ENCODE measurements around the gene DNAJC13. TPM values are rescaled to one million over a fixed set of nuclear protein-coding genes. Genes with fewer than 3 reads are reported as not detected.

The DNAJC13 gene
- total RNA-seq, 2 donors from 2014 or later, result 25.0 to 46.2 TPM

DNA sequence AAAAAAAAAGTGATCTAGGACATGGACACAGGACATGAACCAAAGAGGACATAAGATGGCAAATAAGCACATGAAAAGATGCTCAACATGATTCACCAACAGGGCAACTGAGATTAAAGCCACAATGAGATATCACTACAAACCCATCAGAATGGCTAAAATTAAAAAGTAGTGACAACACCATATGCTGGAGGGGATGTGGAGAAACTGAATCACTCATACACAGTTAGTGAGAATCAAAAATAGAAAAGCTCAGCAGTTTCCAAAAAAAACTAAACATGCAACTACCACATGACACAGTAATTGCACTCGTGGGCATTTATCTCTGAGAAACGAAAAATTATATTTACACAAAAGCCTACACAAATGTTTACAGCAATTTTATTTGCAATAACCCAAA is 151.9 kb downstream of the DNAJC13 start:
- Histone ChIP-seq H3K27me3 (replicated peaks; ENCODE audit: insufficient read depth) (no peaks in the 10 kb centered on the region), H3K36me3 (no peaks in the 10 kb centered on the region), H3K4me1 (replicated peaks) (no peaks in the 10 kb centered on the region), H3K27ac (no peak overlapping the region), H3K4me3 (no peak overlapping the region), H3K9me3 (no peaks in the 10 kb centered on the region)
- intact Hi-C loops (cut with DNase I), result no loop called here
- DNase-seq (ENCODE audit: low spot score), result no peak
- WGBS, result 13% methylated on average over 2 of the region's 2 CpGs
- no peak for TF ChIP-seq POLR2A (IDR thresholded peaks at IDR 0.05)
- no peak for TF ChIP-seq CTCF (IDR thresholded peaks at IDR 0.05)
- no peak for TF ChIP-seq POLR2AphosphoS5 (IDR thresholded peaks at IDR 0.05)

- 40% methylated on average over 1 of the region's 1 CpG for WGBS
- DNase-seq (ENCODE audit: low spot score), result no peak
- TF ChIP-seq POLR2AphosphoS5 (IDR thresholded peaks at IDR 0.05) (no peak), POLR2A (IDR thresholded peaks at IDR 0.05) (no peak), CTCF (IDR thresholded peaks at IDR 0.05) (no peak)
- no peaks in the 10 kb centered on the region for H3K4me1 ChIP-seq (replicated peaks)
- no peaks in the 10 kb centered on the region for H3K27me3 ChIP-seq (replicated peaks; ENCODE audit: insufficient read depth)
- intact Hi-C loops (cut with DNase I), result no loop called here
- H3K4me3 ChIP-seq, result no peak overlapping the region
- H3K36me3 ChIP-seq, result no peaks in the 10 kb centered on the region
- H3K9me3 ChIP-seq, result no peaks in the 10 kb centered on the region
- H3K27ac ChIP-seq, result no peak overlapping the region
These were observed 152.3 kb downstream of the DNAJC13 start for GRCh38 chr3:132569580-132569979.

DNA sequence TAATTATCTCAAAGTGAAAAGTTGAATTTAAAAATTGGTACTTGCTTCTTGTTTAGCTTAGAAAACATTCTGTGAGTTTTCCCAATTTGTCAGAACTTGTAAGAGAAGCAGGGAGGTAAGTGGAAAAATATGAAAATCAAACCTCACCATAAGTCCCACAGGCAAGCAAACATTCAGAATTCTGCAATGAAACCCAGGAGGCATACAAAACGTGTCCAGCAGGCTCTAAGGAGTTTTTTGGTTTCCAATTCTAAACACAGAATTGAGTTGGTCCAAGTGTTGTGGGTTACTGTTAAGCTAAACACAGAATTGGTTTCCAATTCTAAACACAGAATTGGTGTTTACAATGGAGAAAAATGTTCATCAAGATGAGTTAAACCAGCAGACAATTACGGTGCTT is 152.7 kb downstream of the DNAJC13 start:
- intact Hi-C loops (cut with DNase I), result no loop called here
- H3K4me1 ChIP-seq (replicated peaks), result no peaks in the 10 kb centered on the region
- TF ChIP-seq POLR2A (IDR thresholded peaks at IDR 0.05), result no peak
- TF ChIP-seq POLR2AphosphoS5 (IDR thresholded peaks at IDR 0.05), result no peak
- TF ChIP-seq CTCF (IDR thresholded peaks at IDR 0.05), result no peak
- no peaks in the 10 kb centered on the region for H3K36me3 ChIP-seq
- no peak overlapping the region for H3K4me3 ChIP-seq
- no peak for DNase-seq (ENCODE audit: low spot score)
- no peaks in the 10 kb centered on the region for H3K27me3 ChIP-seq (replicated peaks; ENCODE audit: insufficient read depth)
- 60% methylated on average over 2 of the region's 2 CpGs for WGBS
- no peaks in the 10 kb centered on the region for H3K9me3 ChIP-seq
- H3K27ac ChIP-seq, result no peak overlapping the region

DNA sequence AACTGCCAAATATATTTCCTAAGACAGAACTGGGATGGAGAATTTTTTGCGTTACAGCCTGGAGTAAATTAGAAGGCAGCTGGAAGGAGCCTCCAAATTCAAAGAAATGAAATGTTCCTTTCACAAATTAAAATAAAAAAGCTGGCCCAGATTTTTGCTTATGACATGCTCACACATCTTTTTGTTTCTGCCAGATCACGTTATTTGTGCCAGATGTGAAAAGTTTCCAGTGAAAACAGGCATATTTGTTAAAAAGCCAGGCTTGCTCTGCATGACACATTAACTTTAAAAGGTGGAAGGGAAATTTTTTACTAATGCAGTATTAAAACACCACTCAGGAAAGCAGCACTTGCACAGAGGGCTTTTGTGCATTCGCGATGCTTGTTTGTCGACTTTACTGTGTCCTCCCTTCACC is 156.5 kb downstream of the DNAJC13 start:
- TF ChIP-seq POLR2A (IDR thresholded peaks at IDR 0.05) (no peak), CTCF (IDR thresholded peaks at IDR 0.05) (no peak), POLR2AphosphoS5 (IDR thresholded peaks at IDR 0.05) (no peak)
- WGBS, result 47% methylated on average over 5 of the region's 5 CpGs
- no peak overlapping the region for H3K4me3 ChIP-seq
- no peaks in the 10 kb centered on the region for H3K9me3 ChIP-seq
- H3K4me1 ChIP-seq (replicated peaks), result no peaks in the 10 kb centered on the region
- H3K36me3 ChIP-seq, result no peaks in the 10 kb centered on the region
- no peak overlapping the region for H3K27ac ChIP-seq
- DNase-seq (ENCODE audit: low spot score), result no peak
- intact Hi-C loops (cut with DNase I), result no loop called here
- H3K27me3 ChIP-seq (replicated peaks; ENCODE audit: insufficient read depth), result no peaks in the 10 kb centered on the region

DNA sequence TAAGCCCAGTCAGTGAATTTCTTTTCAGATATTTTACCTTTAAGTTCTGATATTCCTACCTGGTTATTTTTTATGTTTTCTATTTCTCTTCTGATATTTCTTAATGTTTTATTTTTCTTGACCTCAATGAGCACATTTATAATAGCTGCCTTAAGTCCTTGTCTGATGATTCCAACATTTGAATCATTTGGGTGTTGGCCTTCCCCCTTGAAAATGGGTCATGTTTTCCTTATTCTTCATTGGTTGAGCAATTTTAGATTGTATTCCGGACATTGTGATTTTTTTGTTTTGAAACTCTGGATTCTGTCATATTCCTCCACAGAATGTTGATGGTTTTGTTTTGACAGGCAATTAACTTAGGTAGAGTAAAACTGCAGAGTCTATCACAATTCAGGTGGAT is 170.1 kb downstream of the DNAJC13 start:
- 94% methylated on average over 1 of the region's 1 CpG for WGBS
- intact Hi-C loops (cut with DNase I), result no loop called here
- no peak overlapping the region for H3K27ac ChIP-seq
- no peaks in the 10 kb centered on the region for H3K27me3 ChIP-seq (replicated peaks; ENCODE audit: insufficient read depth)
- no peaks in the 10 kb centered on the region for H3K4me1 ChIP-seq (replicated peaks)
- no peak overlapping the region for H3K4me3 ChIP-seq
- H3K36me3 ChIP-seq, result no peaks in the 10 kb centered on the region
- TF ChIP-seq CTCF (IDR thresholded peaks at IDR 0.05) (no peak), POLR2A (IDR thresholded peaks at IDR 0.05) (no peak), POLR2AphosphoS5 (IDR thresholded peaks at IDR 0.05) (no peak)
- DNase-seq (ENCODE audit: low spot score), result no peak
- H3K9me3 ChIP-seq, result no peaks in the 10 kb centered on the region

Other genes starting within 250 kb of the DNAJC13 start
- over 10,000 TPM in 1 of 2 donors, 1,000 to 10,000 TPM in 1; 1,778 to 14,359 TPM for gene ACP3, start 100.1 kb upstream of the DNAJC13 start, total RNA-seq
- under 1 TPM in 1 of 2 donors, not detected in 1; 0.09 TPM for gene ACKR4, start 179.8 kb downstream of the DNAJC13 start, total RNA-seq
- 10 to 100 TPM; 13.8 to 22.7 TPM for gene ACAD11, start 242.3 kb downstream of the DNAJC13 start, total RNA-seq
- 10 to 100 TPM; 37.5 to 48.4 TPM for gene UBA5, start 242.8 kb downstream of the DNAJC13 start, total RNA-seq

Measured in prostate gland (tissue), 2 donors.